Stimulated activated effector memory CD8-positive, alpha-beta T cell treated with anti-CD3 and anti-CD28 coated beads, Interleukin-12 subunit alpha, Interleukin-12 subunit beta, amount 100 ng/mL, for 72 hours (primary cell): Measurements from ENCODE around the gene ASB1.

Experiments
- ATAC-seq: fragments of 150-1000 bp; cut with Tn5 transposase; 2 replicates; pipeline ENCODE4 v1.10.0; 2021
- DNase-seq, 2 donors: peaks; one replicate each; pipeline ENCODE4 v3.0.0; 2021 to 2022; ENCODE audit warnings: low spot score in 2 of 2
- H3K27ac Mint-ChIP-seq: one replicate; pipeline ENCODE4 v1.8.0; 2022; ENCODE audit warnings: mild to moderate bottlenecking, mixed read lengths
- H3K36me3 Mint-ChIP-seq: one replicate; pipeline ENCODE4 v1.8.0; 2022; ENCODE audit warnings: mild to moderate bottlenecking, mixed read lengths
- H3K4me1 Mint-ChIP-seq: one replicate; pipeline ENCODE4 v1.8.0; 2022; ENCODE audit warnings: mixed read lengths
- H3K4me3 Mint-ChIP-seq: one replicate; pipeline ENCODE4 v1.8.0; 2022; ENCODE audit warnings: mild to moderate bottlenecking, mixed read lengths
- H3K9me3 Mint-ChIP-seq: one replicate; pipeline ENCODE4 v1.8.0; 2022; ENCODE audit warnings: mixed read lengths

The ASB1 gene

GRCh38 chr2:238496756-238497609 lies 70.3 kb downstream of the ASB1 start:
- Mint-ChIP-seq H3K4me3 (no peak overlapping the region), H3K36me3 (no peaks in the 10 kb centered on the region), H3K9me3 (no peaks in the 10 kb centered on the region), H3K4me1 (peaks cover 23% of the 10 kb centered on the region), H3K27ac (no peak overlapping the region)
- ATAC-seq, result no peak
- no peak for DNase-seq

DNA sequence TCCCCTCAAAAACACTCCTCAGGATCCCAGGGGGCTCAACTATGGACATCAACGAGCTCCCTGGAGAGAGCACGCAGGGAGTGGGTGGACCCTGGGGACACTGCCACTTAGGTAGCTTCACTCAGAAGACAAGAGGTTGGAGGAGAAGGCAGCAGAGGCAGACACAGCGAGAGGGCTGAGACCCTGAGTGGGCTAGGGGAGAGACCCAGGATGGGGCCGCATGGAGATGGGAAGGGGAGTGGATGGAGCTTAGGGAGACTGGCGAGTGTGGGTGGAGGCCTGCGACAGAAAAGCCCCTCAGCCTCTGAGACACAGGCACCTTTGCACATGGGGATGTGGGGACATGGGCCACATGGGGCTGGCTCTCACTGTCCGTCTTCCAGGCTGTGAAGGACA lies 70.9 kb downstream of the ASB1 start:
- Mint-ChIP-seq H3K4me3 (no peak overlapping the region), H3K9me3 (no peaks in the 10 kb centered on the region), H3K27ac (no peak overlapping the region), H3K36me3 (no peaks in the 10 kb centered on the region), H3K4me1 (peaks cover 25% of the 10 kb centered on the region)
- DNase-seq (no peak), ATAC-seq (no peak)

- no peak overlapping the region for H3K4me3 Mint-ChIP-seq
- H3K27ac Mint-ChIP-seq, result no peak overlapping the region
- no peak for ATAC-seq
- no peak for DNase-seq
- no peaks in the 10 kb centered on the region for H3K9me3 Mint-ChIP-seq
- H3K4me1 Mint-ChIP-seq, result peaks cover 24% of the 10 kb centered on the region
- H3K36me3 Mint-ChIP-seq, result no peaks in the 10 kb centered on the region
Measured at GRCh38 chr2:238498188-238498587, 71.5 kb downstream of the ASB1 start.

- no peak for ATAC-seq
Measured at GRCh38 chr2:238498691-238499295, 72.1 kb downstream of the ASB1 start.

DNA sequence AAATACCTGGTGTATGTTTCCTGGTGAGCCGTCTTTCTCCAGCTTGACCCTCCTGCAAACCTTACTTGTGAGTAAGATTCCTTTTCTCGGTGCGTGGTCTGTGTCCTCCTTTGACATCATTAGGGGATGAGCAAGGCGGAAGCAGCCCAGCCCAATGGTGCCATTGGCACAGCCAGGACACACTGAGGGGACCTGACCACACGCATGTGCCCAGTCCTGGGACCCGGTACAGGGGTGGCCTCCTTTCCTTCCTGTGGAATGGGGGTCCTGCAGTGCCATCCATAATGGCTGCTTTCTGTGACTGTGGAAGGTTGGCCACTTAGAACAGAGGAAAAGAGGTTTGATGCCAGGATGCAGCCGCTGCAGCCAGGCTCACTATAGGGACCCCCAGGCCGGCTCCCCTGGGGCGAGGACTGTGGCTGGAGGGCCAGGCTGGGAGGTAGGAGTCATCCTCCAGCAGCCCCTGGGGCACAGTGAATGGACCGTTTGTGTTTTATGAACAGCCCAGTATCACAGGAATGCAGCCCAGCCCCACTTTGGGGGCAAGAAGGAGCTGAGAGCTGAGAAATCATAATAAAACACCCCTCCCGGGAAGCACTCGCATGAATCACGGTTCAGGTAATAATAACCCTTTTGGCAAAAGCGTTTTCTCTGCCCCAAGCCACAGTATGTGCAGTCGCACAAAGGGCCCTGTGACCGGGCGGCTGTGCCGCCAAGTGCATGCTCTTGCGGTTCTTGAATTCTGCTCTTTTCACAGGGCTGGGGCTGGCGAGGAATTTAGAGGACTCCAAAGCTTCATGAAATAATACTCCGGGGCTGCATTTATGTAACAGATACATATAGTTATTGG lies 73.2 kb downstream of the ASB1 start:
- no peak for ATAC-seq
- H3K27ac Mint-ChIP-seq, result no peak overlapping the region

More at GRCh38 chr2:238498691-238499295, 72.1 kb downstream of the ASB1 start:
- Mint-ChIP-seq H3K9me3 (no peaks in the 10 kb centered on the region), H3K4me1 (peaks cover 19% of the 10 kb centered on the region), H3K27ac (no peak overlapping the region), H3K4me3 (no peak overlapping the region), H3K36me3 (no peaks in the 10 kb centered on the region)
- DNase-seq, result no peak

GRCh38 chr2:238501311-238501710 lies 74.6 kb downstream of the ASB1 start:
- no peak overlapping the region for H3K4me3 Mint-ChIP-seq
- DNase-seq, result no peak

More for the DNA sequence above, 73.2 kb downstream of the ASB1 start:
- no peaks in the 10 kb centered on the region for H3K36me3 Mint-ChIP-seq
- no peak overlapping the region for H3K4me3 Mint-ChIP-seq
- H3K4me1 Mint-ChIP-seq, result peaks cover 8% of the 10 kb centered on the region
- no peak for DNase-seq
- H3K9me3 Mint-ChIP-seq, result no peaks in the 10 kb centered on the region

More at GRCh38 chr2:238501311-238501710, 74.6 kb downstream of the ASB1 start:
- Mint-ChIP-seq H3K36me3 (no peaks in the 10 kb centered on the region), H3K27ac (no peak overlapping the region), H3K4me1 (peaks cover 14% of the 10 kb centered on the region), H3K9me3 (no peaks in the 10 kb centered on the region)
- no peak for ATAC-seq
